DMS 273 (cell line): ENCODE results near the gene FSTL1.

Source experiments
- DNase-seq: peaks from one replicate; lab custom pipeline; 2025; ENCODE audit not compliant: unreplicated experiment; lab: John Stamatoyannopoulos, UW

Gene FSTL1

DNA sequence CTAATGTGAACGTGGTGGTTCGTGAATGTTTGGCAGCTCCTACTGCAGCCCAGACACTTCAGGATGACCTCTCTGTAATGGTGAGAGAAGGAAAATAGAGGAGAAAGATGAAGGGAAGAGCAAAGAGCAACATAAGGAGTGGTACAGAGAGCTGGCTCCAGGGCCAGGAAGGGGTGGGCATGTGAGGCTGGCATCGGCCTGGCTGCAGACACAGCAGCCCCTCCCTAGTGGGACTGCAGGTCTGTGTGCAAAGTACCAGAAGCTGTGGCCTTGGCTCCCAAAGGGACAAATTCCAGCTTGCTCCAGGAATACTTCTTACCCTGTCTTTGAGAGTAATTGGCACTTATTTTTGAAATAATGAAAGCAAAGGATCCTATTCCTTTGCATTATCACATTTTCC lies 10.0 kb downstream of the FSTL1 start:
- DNase-seq, result no peak

DNA sequence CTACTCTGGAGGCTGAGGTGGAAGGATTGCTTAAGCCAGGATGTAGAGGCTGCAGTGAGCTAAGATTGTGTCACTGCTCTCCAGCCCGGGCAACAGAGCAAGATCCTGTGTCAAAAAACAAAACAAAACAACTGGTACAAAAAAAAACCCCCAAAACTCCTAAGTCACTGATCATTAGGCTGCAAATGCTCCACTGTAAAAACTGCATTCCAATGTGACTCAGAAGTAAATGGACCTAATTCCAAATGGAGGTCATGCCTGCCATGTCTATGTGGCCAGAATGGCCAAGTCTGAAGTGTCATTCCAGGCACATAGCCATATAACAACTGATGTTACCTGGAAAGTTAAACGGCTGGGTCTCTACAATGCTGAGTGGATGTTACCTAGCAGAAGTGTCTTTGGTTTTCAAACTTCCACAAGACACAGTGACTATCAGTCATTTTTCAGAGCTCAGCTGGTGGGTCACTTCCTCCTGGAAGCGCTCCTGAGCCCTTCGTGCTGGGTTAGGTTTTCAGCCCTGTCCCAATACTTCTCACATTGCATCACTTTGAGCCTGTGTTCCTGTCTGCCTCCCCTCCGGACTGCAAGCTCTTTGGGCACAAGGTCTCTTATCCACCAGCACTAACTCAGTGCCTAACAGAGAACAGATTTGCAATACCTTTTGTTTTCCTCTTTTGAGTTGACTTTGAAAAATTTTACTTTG lies 10.6 kb downstream of the FSTL1 start:
- no peak for DNase-seq

DNA sequence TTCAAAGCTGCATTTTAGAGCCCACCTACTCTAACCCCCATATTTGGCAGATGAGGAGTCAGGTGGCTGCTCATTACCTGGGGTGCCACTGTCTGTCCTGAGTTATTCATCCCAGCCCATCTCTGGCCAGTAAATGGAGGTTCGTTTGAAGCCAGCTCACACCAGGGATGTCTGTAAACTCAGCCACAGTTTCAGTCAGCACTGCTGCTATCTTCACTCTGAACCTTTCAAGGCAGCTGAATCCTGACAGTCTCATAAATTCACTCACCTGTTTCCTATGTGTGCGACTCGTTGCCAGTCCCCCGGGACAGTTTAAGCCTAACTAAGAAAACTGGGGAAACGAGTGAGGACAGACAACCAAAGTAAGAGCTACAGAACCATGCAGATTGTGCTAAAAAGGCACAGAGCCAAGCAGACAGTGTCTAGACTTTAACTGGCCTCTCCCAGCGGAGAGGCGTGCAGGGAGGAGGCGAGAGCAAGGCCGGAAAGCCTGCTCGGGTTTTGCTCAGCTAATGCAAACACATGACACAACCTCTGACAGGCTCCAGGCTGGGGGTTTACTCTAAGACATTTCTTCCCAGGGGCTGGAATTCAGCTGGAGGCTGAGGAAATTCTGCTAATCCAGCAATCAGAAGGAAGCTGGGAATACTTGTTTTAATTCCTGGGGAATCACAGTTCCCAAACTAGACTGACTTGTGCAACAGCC lies 12.0 kb downstream of the FSTL1 start:
- DNase-seq, result no peak

DNA sequence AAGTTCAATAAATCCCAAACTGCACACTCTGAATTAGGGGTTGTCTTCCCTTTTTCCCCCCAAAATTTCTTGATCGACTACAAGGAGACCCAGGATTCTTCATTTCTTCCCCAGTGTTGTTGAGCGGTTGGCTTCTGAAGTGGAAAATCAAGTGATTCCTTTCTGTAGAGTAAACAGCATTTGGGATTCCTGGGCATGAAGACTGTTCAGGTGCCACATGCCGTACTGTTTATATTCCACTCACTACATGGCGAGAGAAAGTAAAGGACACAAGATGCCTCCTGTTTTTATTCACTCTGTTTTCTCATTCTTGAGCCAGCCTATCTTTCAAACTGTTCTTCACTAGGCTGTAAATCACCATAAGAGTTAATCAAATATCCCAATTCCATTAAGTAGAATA lies 12.6 kb downstream of the FSTL1 start:
- no peak for DNase-seq

DNA sequence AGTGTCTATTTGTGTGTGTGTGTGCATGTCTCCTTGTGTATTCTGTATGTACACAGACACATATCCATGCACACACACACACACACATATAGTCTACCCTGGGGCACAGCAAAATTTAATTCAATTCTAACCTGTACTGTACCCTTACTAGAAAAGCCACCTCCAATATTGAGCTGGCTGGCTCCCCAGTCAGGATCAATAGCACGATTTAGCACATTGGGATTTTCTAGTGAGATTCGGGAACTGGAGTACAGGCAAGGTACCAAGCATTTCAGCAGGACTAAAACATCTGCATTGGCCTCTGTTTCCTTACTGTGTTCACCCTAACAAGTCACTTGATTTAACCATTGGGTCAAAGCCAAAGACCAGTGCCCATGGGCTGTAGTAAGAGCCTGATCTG lies 13.2 kb downstream of the FSTL1 start:
- no peak for DNase-seq

DNA sequence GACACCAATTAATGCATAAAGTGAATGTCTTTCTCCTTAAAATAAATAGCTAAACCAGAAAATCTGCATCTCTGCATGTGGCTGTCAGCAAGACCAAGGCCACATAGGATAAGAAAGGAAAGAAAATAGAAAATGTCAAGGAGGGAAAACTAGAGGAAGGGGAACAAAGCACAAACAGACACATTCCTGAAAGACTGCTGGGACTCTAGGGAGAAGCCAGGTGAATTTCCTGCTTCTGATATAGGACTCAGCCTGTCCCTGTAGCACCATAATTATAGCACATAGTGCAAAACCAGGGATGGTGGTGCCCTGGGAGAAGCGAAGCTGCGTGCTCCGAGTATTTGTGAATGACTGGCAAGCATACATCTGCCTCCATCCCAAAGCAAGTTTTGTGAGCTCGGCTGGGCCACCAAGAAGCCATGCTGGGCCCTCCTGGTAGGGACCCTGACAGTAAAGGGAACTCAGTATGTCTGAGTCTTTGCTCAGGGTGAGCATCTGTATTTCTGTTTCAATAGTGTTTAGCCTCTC lies 14.2 kb downstream of the FSTL1 start:
- DNase-seq, result no peak

DNA sequence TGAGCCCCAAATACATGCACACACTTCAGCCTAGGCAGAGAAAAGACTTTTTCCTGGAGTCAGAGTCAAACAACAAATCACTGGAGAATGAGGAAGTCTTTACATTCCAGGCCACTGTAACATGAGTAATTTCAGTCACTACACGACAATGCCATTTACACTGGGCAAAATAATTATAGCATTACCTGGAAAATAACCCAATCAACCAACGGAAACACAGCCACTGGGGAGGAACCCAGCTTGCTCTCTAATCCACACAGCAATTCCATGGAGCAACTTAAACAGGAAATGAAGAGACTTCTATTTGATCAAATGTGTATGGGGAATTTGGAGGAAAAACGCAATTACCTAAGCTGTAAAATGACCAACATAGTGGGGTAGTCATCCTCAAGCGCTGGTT lies 15.2 kb downstream of the FSTL1 start:
- DNase-seq, result no peak

DNA sequence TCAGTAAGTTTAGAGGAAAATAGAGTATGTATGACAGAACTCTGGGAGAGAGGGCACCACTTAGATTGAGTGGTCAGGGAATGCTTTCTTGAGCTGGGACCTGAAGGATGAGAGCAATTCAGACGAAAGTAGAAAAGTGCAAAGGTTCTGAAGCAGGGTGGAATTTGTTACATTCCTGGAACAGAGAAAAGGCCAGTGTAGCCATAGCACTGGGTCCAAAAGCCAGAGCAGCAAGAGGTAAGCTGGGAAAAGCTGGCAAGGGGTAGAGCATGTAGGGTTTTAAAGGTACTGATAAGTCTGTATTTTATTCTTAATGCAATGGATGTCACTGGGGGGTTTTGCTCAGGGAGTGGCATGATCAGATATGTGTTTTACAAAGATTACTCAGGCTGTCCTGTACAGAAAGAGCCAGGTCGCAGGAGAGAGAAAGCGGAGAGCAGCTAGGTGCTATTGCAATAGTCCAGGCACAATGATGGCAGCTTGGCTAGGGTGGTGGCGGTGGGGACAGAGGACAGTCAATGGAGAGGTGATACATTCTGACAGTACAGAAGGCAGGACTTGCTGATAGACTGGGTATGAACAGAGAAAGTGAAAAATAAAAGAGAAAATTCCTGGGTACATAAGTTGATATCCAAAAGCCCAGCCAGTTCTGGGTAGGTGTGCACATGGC lies 17.0 kb downstream of the FSTL1 start:
- no peak for DNase-seq

DNA sequence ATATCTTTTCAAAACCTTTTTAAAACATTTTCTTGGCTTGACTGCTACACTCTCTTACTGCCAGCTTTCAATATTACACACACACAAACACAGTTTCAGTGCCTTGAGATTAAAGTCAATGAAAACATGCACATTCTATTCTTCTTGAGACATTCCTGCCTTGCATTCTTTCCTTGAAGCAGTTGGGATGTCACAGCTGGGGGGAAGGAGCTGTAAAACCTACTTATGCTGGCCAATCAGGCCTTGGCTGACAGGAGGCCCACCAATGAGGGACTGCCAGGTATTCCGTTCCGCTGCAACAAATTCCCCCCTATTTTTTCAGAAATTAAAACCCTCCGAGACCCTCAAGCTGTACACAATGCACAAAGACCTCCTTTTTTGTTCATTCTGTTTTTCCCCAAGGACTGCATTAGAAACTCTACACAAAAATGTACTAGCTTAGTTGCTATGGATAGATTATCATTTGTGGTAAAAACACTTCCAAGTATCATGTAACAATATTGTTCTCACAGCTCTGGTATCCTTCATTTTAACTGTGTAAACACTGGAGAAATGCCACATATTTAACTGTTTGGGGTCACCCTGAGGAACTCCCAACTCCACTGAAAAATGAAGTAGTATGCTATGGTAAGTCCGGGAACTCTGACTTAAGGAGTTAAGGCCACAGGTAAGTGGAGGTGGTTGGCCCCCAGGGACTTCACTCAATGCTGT lies 18.5 kb downstream of the FSTL1 start:
- no peak for DNase-seq

DNA sequence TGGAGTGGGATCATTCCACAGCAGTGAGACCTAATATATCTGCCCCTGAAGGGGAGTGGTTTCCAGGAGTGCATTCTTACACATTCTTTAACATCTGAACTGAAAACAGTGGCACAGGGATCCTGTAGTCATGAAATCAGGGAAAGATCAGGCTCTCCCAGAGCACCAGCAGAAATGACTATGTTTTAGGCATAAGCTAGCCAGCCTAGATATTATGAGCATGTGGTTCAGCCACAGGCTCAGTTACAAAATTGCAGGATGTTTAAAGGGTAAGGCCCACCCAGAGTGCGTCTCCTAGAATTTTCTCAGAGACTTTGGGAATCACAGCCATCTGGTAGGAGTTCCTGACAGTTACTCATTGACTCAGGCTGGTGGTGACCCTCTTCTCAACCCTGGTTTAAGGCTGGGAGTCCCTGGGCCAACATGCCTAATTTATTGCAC lies 20.9 kb downstream of the FSTL1 start:
- no peak for DNase-seq

DNA sequence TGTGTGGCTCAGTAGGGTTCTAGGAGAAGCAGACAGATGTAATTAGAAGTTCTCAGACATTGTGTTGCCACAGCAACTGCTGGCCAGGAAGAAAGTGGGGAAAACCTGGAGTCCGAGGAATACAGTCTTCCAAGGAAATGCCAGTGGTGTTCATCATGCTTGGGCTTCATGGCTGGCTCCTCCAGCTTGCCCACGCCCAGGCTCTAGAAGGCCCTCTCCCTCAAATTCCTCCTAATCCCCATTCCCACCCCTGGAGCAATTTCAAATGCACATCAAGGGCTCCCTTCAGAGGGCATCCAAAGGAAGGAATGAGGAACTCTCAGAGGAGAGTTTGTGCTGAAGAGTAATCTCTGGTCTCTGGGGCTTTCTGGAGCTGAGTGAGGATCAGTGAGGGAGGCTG lies 21.9 kb downstream of the FSTL1 start:
- no peak for DNase-seq

DNA sequence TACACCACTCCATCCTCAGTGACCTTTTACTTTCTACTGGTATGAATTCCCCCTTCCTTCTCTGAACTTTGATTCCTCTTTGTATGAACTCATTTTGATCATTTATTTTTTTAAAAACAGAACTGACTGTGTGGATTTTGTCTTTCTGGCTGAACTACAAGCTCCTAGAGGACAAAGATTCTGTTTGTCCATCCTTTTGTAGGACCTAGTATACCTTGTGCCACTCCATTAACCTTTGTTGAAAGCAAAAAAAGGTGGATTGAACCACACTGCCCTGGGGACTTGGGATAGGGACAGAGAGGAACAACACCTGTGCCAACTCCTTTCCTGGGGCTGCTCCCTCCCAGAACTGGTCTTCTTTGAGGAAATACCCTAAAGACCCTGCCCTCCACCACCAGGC lies 23.6 kb downstream of the FSTL1 start:
- no peak for DNase-seq

DNA sequence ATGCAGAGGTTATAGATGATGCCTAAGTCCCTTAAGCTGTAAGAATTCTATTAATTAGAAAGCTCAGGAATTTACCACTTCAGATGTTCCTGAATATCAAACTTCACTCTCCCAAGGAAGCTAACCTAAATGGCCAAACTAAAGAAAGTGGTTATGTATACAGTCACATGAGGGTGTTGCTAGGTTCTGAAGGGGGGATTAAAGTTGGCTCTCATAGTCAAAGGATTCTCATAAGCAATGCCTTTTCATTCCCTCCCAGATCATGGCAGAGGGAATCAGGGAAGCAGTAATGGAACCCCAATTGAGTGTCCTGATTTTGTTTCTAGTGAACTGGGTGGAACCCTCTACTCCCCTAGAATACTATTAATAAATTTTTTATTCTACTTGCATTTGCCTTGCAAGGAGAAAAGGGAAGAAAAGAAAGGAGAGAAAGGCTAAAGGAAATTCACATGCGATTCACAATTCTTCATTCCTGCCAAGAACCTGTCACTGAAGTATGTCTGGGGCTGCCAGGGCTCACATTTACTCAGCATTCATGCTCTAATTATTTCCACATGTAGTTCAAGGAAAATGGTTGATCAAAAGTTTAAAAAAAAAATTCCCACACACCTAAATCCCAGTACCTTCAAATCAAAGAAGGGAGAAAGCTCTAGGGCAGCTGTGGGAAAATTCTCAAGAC lies 25.1 kb downstream of the FSTL1 start:
- no peak for DNase-seq

DNA sequence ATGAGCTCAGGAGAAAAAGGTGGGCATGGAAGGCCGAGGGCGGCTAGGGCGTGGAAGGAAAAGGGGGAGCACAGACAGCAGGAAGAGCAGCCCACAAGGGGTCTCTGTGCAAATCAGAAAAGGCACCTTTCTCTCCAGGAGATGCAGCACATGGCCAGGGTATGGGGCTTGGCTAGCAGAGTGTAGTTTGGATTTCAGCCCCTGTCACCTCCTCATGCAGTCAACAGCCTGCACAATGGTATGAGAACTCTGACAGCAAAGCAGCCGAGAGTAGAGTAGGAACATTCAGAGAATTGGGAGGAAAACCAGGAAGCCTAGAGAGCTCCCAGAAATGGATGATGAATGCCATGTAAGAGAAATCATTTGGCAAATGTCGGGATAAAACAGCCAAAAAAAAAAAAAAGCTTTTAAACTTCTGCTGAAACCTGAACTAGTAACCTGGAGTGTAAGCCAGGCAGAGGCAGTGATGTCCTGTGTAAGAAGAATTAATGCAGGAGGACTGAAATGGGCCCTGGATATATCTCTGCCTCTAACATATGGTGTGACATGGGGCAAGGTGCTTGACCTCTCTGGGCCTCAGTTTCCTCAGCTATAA lies 25.7 kb downstream of the FSTL1 start:
- no peak for DNase-seq

DNA sequence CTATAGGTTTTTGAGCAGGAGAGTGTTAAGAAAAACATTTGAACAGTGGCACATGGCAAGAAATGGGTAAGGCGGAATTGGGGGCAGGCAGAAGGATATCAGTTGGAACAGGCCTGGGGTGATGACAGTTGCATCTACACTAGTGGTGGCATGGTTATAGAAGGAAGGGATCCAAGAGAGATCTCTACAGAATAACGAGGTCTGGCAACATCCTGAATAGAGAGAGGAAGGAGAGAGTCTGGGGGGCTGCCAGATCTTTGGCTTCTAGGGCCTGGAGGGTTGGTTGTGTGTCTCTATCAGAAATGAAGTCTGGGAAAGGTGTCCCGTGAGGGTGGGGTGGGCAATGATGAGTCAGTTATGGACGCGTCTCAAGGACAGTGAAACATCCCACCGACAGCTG lies 26.3 kb downstream of the FSTL1 start:
- no peak for DNase-seq

DNA sequence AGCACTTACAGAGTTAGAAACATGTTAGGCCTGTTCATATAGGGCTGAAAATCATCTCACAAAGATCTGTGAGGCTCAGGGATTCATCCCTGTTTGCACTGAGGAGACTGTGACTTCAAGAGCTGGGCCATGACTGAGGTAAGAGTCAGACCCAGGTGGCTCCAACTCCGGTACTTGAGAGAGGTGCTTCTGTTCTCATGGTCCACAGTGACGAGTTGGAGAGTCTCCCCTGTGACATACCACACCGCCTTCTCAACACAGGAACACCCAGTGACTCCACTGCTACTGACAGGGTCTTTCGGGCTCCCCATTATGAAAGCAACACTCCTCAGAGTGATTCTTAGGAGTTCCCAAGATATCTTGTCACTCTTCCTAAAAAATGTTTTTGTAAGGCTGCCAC lies 27.4 kb downstream of the FSTL1 start:
- DNase-seq, result no peak

DNA sequence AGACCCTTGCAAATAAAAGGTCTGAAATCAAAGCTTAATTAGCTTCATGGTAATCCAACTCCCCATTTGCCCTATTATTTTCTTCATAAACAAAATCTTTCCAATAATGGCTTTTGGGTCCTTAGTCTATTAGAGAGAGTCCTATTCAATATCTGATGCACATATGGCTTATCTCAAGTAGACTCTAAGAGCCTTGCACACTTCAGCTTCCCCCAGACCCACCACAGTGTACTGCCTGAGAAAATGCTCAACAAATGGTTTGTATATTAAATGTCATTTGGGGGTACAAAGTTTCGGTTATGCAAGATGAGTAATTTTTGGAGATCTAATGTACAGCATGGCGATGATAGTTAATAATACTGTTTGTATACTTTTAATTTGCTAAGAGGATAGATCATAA lies 28.9 kb downstream of the FSTL1 start:
- no peak for DNase-seq

DNA sequence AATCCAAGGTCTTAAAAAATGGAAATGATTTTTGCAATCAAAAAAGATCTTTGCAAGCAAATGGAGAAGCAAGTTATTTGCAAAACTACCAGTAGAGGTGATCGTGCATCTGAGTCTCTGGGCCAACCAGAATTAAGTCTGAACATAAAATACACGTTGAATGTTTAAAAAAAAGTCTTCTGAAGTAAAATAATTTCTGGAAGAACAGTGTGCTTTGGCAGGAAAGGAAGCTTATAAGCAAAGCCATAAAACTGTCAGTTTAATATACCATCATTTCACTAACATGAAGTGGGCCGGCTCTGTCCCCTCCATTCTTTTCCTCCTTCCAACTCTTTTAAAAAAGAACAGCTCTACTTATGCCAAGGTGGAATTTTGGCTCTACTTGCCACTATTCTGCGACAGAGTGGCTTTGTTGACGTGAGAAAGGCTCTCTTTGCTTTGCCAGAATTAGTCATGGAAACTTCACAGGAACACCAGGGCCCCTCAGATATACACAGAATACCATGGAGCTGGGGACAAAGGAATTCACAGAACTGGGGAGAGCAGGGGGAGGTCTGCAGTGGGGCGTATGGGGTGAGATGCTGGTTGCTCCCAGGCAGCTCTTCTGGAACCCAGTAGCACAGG lies 29.8 kb downstream of the FSTL1 start:
- DNase-seq, result no peak

DNA sequence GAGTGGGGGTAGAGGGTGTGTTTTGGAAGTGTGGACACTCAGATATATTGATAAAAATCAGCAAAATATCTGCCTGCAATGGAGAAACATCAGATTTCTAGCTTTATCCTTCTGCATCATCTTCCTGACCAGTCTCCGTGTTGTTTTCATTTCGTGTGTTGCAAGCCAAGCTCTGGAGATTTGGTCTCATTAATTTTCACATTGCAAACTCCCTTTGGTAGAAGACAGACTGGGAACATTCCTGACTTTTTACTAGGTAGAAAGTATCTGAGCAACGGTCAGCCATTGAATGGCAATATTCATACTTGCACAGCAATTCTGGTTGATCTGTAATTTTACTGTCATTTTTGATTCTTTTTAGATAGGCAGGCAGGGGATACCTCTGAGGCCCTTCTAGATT lies 30.4 kb downstream of the FSTL1 start:
- DNase-seq, result no peak

DNA sequence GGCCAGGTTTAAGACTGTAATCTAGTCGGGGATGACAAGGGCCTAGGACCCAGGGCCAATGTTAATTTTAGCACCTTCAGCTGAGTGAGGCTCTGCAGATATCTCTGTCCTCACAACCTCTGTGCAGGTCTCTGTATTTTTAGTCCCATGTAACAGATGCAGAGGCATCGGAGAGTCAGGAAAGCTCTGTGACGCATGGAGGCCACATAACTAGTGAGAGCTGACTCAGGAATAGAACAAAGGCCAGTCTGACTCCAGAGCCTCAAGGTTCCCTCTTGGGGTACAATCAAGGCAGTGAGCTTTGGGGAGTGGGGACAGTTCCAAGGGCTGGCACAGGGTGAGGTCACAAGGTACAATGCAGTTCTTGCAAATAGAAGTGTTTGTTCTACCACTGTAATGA lies 31.0 kb downstream of the FSTL1 start:
- DNase-seq, result no peak
